Upper lobe of left lung (tissue), 4 donors: Measurements from ENCODE around the gene CYB5R2.

Source experiments
- POLR2AphosphoS5 ChIP-seq, 2 donors: sonication (generic); formaldehyde crosslinking; IDR thresholded peaks; one replicate each; pipeline ENCODE4 v1.5.1; 2017; ENCODE audit warnings: antibody characterized with exemption in 2 of 2
- TF ChIP-seq, protein P1 (sequence below), 6 experiments: fragments of 450-650 bp in 4 of 6; fragments of 200-600 bp in 2 of 6; sonication (generic) in 2 of 6; IDR thresholded peaks; one replicate each; pipeline ENCODE4 v1.5.1; 2016 to 2019; ENCODE audit warnings: antibody characterized with exemption in 6 of 6

DNA sequence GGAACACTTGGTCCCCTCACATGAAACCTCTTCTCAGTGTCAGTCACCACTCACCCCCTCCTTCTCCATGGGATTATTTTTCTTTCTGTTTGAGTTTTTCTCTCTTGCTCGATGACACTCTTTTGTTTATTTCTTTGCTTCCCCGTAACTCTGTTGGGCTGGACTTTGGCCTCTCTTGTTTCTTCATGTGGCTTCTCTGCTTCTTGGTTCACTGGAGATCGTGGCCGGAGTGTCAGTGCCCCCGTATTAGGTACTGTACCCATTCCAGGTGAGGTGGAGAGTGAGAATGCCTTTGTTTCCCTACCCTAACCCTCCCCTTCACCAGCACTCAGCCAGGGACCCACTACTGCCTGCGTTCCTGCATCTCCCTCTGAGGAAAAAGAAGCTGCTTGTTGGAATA is 32.5 kb downstream of the CYB5R2 start:
- TF ChIP-seq, protein P1, sequence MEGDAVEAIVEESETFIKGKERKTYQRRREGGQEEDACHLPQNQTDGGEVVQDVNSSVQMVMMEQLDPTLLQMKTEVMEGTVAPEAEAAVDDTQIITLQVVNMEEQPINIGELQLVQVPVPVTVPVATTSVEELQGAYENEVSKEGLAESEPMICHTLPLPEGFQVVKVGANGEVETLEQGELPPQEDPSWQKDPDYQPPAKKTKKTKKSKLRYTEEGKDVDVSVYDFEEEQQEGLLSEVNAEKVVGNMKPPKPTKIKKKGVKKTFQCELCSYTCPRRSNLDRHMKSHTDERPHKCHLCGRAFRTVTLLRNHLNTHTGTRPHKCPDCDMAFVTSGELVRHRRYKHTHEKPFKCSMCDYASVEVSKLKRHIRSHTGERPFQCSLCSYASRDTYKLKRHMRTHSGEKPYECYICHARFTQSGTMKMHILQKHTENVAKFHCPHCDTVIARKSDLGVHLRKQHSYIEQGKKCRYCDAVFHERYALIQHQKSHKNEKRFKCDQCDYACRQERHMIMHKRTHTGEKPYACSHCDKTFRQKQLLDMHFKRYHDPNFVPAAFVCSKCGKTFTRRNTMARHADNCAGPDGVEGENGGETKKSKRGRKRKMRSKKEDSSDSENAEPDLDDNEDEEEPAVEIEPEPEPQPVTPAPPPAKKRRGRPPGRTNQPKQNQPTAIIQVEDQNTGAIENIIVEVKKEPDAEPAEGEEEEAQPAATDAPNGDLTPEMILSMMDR (IDR thresholded peaks at IDR 0.05): no peak
- TF ChIP-seq POLR2AphosphoS5 (IDR thresholded peaks at IDR 0.05): no peak
